Measurements from ENCODE around the gene LRP1B. TPM values are rescaled to one million over a fixed set of nuclear protein-coding genes. Genes with fewer than 3 reads are reported as not detected.

LRP1B gene
- total RNA-seq, 1 experiment from 2014 or later = not detected

- in situ Hi-C loops (cut with HindIII; ENCODE audit: low sequenced_read_pairs) = no loop called here
- no peak for DNase-seq (ENCODE audit: low spot score)
These were observed 1067.4 kb downstream of the LRP1B start for GRCh38 chr2:141063406-141063805.

GRCh38 chr2:141062443-141062842, 1068.4 kb downstream of the LRP1B start:
- in situ Hi-C loops (cut with HindIII; ENCODE audit: low sequenced_read_pairs) = no loop called here
- DNase-seq (ENCODE audit: low spot score) = peak; percentile 5

- DNase-seq (ENCODE audit: low spot score) = peak; percentile 7
- in situ Hi-C loops (cut with HindIII; ENCODE audit: low sequenced_read_pairs) = no loop called here
These were observed 1068.8 kb downstream of the LRP1B start for GRCh38 chr2:141062031-141062430.

- DNase-seq (ENCODE audit: low spot score) = no peak
- in situ Hi-C loops (cut with HindIII; ENCODE audit: low sequenced_read_pairs) = no loop called here
These were observed 1072.3 kb downstream of the LRP1B start for GRCh38 chr2:141058556-141058955.

- DNase-seq (ENCODE audit: low spot score) = no peak
These were observed 1075.3 kb downstream of the LRP1B start for GRCh38 chr2:141055531-141055930.

GRCh38 chr2:141048951-141049350, 1081.9 kb downstream of the LRP1B start:
- DNase-seq (ENCODE audit: low spot score) = no peak
- in situ Hi-C loops (cut with HindIII; ENCODE audit: low sequenced_read_pairs) = no loop called here

More at GRCh38 chr2:141055531-141055930, 1075.3 kb downstream of the LRP1B start:
- in situ Hi-C loops (cut with HindIII; ENCODE audit: low sequenced_read_pairs) = no loop called here

GRCh38 chr2:141041281-141041680, 1089.5 kb downstream of the LRP1B start:
- peak; percentile 11 for DNase-seq (ENCODE audit: low spot score)
- in situ Hi-C loops (cut with HindIII; ENCODE audit: low sequenced_read_pairs) = no loop called here

- in situ Hi-C loops (cut with HindIII; ENCODE audit: low sequenced_read_pairs) = no loop called here
- no peak for DNase-seq (ENCODE audit: low spot score)
These were observed 1092.5 kb downstream of the LRP1B start for GRCh38 chr2:141038341-141038740.

GRCh38 chr2:141037361-141037760, 1093.5 kb downstream of the LRP1B start:
- in situ Hi-C loops (cut with HindIII; ENCODE audit: low sequenced_read_pairs) = no loop called here
- no peak for DNase-seq (ENCODE audit: low spot score)

GRCh38 chr2:141035846-141036420, 1094.9 kb downstream of the LRP1B start:
- no peak for DNase-seq (ENCODE audit: low spot score)
- in situ Hi-C loops (cut with HindIII; ENCODE audit: low sequenced_read_pairs) = no loop called here

GRCh38 chr2:141029428-141030078, 1101.3 kb downstream of the LRP1B start:
- no peak for DNase-seq (ENCODE audit: low spot score)
- in situ Hi-C loops (cut with HindIII; ENCODE audit: low sequenced_read_pairs) = no loop called here

GRCh38 chr2:141027221-141027620, 1103.6 kb downstream of the LRP1B start:
- in situ Hi-C loops (cut with HindIII; ENCODE audit: low sequenced_read_pairs) = no loop called here

GRCh38 chr2:141021611-141022010, 1109.2 kb downstream of the LRP1B start:
- in situ Hi-C loops (cut with HindIII; ENCODE audit: low sequenced_read_pairs) = no loop called here
- no peak for DNase-seq (ENCODE audit: low spot score)

More at GRCh38 chr2:141027221-141027620, 1103.6 kb downstream of the LRP1B start:
- DNase-seq (ENCODE audit: low spot score) = no peak

- no peak for DNase-seq (ENCODE audit: low spot score)
- in situ Hi-C loops (cut with HindIII; ENCODE audit: low sequenced_read_pairs) = no loop called here
These were observed 1109.7 kb downstream of the LRP1B start for GRCh38 chr2:141021109-141021508.

GRCh38 chr2:141020346-141020745, 1110.5 kb downstream of the LRP1B start:
- in situ Hi-C loops (cut with HindIII; ENCODE audit: low sequenced_read_pairs) = no loop called here
- DNase-seq (ENCODE audit: low spot score) = no peak

GRCh38 chr2:141015341-141016047, 1115.3 kb downstream of the LRP1B start:
- peak; percentile 96 for DNase-seq (ENCODE audit: low spot score)
- in situ Hi-C loops (cut with HindIII; ENCODE audit: low sequenced_read_pairs) = no loop called here

- in situ Hi-C loops (cut with HindIII; ENCODE audit: low sequenced_read_pairs) = no loop called here
- no peak for DNase-seq (ENCODE audit: low spot score)
These were observed 1126.7 kb downstream of the LRP1B start for GRCh38 chr2:141003967-141004657.

- no peak for DNase-seq (ENCODE audit: low spot score)
- in situ Hi-C loops (cut with HindIII; ENCODE audit: low sequenced_read_pairs) = no loop called here
These were observed 1129.1 kb downstream of the LRP1B start for GRCh38 chr2:141001750-141002149.

- DNase-seq (ENCODE audit: low spot score) = no peak
- in situ Hi-C loops (cut with HindIII; ENCODE audit: low sequenced_read_pairs) = no loop called here
These were observed 1132.2 kb downstream of the LRP1B start for GRCh38 chr2:140998577-140998976.

GRCh38 chr2:140998017-140998416, 1132.8 kb downstream of the LRP1B start:
- in situ Hi-C loops (cut with HindIII; ENCODE audit: low sequenced_read_pairs) = no loop called here
- no peak for DNase-seq (ENCODE audit: low spot score)

Measured in G401 (cell line).